GM18520 (cell line): ENCODE data around the gene GNG4.
"Not testable (repeated sequence)": the region's sequence is repeated elsewhere in the genome, so short reads cannot be mapped to it uniquely, and the experiment has no call there.

ENCODE experiments used
- ATAC-seq: cut with Tn5 transposase; IDR thresholded peaks from one replicate; pipeline ENCODE4 v1.9.1; 2021; ENCODE audit not compliant: unreplicated experiment

The GNG4 gene

DNA sequence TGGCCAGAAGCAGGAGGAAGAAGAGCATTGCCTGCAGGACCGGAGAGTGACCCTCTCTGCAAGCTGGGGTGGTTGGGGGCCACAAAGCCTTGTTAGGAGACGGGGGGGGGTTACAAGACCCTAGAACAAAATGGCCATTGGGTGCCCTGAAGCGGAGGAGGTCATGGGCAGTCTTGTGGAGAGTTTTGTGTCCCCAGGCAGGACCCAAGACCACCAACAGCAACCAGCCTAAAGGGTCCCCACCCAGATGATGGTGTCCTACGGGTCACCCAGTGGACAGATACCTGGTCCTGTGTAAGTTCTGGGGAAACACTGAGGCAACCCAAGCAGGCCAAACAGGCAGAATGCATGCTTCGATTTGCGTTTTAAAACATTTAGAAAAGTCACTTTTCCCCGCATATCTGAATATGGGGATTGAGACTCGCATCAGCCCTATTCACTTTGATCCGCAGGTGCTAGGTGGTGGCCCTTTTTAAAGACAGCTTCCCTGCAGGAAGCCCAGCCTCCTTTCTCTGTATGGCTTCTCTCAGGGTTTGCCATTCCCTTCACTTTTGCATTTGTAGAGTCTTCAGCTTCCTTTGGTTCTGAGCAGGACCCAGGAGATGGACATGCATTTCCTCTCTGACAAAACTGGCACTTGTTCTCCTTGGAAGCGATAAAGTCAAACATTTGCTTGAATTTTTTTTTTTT, 21.1 kb downstream of the GNG4 start:
- no peak for ATAC-seq

DNA sequence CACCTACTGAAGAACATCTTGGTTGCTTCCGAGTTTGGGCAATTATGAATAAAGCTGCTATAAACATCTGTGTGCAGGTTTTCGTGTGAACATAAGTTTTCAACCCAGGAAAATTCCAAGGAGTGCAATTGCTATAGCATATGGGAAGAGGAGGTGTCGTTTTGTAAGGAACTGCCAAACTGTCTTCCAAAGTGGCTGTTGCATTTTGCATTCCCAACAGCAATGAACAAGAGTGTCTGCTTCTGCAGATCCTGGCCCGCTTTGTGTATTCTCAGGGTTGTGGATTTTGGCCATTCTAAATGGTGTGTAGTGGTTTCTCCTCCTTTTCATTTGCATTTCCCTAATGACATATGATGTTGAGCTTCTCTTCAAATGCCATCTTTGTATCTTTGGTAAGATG, 23.8 kb downstream of the GNG4 start:
- ATAC-seq = no peak

DNA sequence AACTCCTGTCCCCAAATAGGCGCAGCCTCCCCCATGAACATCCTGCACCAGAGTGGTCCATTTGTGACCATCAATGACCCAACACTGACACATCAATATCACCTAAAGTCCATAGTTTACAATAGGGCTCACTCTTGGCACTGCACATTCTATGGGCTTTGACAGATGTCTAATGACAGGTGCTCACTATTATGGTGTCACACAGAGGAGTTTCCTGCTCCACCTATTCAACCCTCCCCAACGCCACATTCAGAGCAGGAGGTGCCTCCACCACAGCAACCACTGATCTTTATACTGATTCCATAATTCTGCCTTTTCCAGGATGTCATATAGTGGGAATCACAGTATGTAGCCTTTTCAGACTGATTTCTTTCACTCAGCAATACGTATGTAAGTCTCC, 24.2 kb downstream of the GNG4 start:
- ATAC-seq = no peak

GRCh38 chr1:235624721-235625333, 24.8 kb downstream of the GNG4 start:
- no peak for ATAC-seq

DNA sequence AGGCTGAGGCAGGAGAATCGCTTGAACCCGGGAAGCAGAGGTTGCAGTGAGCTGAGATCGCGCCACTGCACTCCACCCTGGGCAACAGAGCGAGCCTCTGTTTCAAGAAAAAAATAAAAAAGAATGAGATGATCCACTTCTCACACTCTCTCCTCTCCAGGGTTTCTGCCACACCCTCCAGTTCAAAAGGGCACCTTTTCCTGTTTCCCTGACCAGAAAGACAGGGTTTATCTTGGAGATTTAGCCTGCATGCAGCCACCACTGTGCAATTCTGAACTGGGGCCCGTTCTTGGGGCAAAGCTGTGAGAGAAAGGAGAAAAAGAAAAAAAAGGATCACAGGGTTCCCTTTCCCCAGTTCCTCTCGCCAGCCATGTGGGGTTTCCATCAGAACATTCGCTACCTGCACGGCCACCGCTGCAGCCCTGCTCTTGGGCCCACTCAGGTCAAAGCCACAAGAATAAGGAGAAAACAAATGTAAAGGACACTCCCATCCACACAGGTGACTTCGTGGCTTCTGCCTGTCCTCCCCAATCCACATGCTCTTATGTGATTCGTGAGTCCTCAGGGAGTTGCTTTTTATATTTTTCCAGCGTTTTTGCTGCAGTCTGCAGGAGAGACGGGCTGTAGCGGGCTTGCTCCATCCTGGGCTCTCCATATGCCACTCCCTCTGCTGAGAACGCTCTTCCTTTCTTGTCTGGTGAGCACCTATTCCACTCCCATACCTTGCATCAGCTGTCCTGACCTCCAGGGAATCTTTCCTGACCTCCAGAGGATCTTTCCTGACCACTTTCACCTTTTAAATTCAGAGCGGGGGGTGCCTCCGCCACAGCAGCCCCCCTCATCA, 26.4 kb downstream of the GNG4 start:
- no peak for ATAC-seq

GRCh38 chr1:235619149-235619548, 30.4 kb downstream of the GNG4 start:
- not testable (repeated sequence) for ATAC-seq

DNA sequence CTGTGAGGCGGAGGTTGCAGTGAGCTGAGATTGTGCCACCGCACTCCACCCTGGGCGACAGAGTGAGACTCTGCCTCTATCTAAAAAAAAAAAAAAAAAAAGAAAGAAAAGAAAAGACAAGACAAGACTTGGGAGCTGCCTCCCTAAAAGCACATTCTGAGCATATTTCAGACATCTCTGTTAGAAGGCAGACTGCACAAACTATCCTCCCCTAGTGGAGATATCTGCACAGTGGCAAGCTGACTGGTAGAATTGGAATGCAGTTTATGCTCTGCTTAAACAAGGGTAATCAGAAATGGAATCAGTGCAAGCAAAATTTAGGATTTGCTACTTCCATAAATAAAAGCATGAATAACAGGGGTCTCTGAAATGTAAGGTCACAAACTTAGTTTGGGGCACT, 31.8 kb downstream of the GNG4 start:
- no peak for ATAC-seq

- no peak for ATAC-seq
Measured at GRCh38 chr1:235617140-235617539, 32.4 kb downstream of the GNG4 start.

DNA sequence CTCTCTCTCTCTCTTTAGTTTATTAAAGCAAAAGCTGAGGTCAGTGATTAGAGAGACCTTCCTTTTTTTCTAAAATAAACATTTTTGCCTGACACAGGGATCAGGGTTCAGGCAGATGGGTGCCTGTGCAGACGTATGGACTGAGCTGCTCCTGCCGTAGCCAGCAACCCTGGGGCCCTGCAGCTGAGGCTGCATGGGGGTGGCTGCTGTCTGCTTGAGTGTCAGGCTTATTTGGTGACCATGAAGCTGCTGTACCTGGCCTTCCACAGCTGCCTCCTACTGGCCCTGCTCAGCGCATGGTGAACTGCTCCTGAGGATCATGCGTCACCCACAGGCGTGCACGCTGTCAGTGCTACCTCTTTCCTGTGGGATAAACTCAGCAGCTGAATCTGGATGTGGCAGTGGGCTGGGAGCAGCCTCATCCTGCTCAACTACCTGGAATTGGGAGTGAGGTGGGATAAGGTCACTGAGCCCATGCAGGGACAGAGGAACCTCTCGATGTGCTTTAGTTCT, 35.1 kb downstream of the GNG4 start:
- no peak for ATAC-seq

- no peak for ATAC-seq
Measured at GRCh38 chr1:235613602-235614001, 36.0 kb downstream of the GNG4 start.

DNA sequence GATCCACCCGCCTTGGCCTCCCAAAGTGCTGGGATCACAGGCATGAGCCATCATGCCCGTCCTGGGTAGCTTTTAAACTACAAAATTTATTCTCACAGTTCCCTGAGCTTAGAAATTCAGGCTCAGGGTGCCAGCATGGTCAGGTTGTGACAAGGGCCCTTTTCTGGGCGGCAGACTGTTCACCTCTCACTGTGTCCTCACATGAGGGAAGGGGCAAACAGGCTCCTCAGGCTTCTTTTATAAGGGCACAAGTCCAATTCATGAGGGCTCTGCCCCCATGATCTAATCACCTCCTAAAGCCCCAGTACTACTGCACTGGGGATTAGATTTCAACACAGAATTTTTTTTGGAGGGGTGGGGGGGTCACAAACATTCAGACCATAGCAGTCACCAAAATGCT, 36.8 kb downstream of the GNG4 start:
- no peak for ATAC-seq

- no peak for ATAC-seq
Measured at GRCh38 chr1:235610157-235610556, 39.4 kb downstream of the GNG4 start.

DNA sequence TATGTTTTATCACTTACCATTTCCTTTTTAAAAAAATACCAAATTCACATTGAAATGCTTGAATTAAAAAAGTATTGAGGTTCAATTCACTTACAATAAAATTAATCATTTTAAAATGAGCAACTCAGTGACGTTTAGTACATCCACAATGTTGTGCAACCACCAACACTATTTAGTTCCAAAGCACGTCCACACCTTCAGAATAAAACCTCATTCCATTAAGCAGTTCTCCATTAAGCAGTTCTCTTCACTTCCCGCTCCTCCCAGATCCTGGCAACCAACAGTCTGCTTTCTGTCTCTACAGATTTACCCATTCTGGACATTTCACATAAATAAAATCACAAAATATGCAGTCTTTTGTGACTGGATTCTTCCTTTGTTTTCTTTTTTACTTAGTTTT, 41.3 kb downstream of the GNG4 start:
- ATAC-seq = no peak

GRCh38 chr1:235607284-235607683, 42.3 kb downstream of the GNG4 start:
- ATAC-seq = no peak

DNA sequence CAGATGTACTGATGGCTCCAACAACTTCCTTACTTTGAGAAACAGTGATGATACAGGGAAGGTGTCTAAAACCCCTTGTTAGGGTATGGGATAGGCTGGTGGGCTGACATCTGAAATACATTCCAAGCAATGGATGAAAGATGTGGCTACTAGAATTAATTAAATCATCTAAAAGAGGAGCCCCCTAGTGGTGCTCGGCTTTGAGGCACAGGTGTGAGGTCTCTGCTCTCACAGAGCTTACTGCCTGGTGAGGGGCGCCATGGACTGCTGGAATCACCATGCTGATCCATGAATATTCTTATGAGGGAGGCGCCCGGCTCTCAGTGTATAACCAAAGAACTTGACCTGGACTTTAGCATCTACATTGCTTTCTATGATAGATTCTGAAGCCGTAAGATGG, 48.5 kb downstream of the GNG4 start:
- no peak for ATAC-seq

GRCh38 chr1:235599536-235599935, 50.0 kb downstream of the GNG4 start:
- no peak for ATAC-seq

DNA sequence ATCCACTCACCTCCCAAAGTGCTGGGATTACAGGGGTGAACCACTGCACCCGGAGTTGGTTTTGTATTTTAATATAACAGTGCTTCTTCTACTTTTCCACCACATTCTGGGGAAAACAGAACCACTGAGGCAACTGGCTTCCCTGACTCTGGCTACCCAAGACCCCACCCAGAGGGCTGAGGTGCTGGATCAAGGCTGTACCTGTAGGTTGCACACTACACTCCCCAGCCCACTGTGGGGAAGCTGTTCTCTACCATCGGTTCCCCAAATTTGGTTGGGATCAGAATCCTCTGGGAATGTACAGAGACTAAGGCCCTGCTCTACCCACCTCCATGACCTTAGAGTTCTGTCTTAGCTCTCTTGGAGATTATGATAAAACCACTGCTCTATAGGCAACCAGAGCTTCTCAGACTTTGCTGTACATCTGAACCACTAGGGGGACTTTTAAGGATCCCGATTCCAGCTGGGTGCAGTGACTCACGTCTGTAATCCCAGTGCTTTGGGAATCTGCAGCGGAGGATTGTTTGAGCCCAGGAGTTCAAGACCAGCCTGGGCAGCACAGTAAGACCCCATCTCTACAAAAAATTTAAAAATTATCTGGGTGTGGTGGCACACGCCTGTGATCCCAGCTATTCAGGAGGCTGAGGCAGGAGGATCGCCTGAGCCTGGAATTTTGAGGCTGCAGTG, 51.6 kb downstream of the GNG4 start:
- ATAC-seq = no peak

DNA sequence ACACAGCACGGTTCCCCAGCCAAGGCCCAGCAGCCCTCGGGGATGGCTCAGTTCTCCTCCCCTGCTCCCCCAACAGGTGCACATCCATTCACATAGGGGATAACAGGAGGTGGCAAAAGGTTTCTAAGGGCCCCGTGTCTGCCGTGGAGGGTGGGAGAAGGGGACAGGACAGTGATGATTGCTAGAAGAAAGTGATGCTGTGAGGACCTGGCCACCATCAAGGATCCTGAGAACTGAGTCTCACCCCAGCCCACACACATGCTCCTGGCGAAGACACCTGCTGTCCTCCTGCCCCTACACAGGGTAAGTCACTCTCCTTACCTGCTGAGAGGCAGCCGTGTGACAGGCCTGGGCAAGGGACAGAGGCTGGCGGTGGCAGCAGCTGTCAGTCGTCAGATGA, 54.5 kb downstream of the GNG4 start:
- ATAC-seq = no peak

DNA sequence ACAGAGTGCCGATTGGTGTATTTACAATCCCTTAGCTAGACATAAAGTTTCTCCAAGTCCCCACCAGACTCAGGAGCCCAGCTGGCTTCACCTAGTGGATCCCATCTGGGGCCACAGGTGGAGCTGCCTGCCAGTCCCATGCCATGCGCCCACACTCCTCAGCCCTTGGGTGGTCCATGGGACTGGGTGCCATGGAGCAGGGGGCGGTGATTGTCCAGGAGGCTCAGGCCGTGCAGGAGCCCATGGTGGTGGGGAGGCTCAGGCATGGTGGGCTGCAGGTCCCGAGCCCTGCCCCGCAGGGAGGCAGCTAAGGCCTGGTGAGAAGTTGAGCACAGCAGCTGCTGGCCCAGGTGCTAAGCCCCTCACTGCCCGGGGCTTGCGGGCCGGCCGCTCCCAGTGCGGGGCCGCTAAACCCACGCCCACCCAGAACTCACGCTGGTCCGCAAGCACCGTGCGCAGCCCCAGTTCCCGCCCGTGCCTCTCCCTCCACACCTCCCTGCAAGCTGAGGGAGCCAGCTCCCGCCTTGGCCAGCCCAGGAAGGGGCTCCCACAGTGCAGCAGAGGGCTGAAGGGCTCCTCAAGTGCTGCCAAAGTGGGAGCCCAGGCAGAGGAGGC, 55.2 kb downstream of the GNG4 start:
- ATAC-seq = not testable (repeated sequence)

DNA sequence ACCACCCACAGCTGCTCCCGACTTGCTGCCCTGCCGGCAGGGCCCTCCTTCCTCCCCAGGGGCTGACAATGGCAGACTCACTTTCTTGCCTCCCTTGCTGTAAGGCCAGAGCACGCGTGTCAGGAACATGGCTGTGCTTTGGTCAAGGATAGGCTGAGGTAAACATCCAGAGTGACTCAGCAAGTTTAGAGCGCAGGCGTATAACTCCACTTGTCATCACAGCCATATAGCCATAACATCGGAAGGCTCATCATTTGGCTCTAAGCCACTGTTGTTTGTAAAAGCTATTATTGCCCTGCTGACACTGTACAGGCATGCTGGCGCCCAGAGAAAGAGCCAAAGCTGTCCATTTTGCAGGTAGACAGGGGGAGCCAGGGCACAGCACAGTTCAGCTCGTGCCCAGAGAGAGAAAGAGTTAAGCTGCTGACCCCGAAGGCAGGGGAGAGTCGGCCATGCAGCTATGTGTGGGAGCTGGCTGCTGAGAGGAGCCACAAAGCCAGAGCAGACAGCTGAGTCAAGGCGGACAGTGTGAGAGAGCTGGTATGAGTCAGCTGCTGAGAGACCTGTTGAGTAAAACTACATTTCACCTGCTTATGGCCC, 60.6 kb downstream of the GNG4 start:
- ATAC-seq = no peak
